CD14-positive monocyte (primary cell): Measurements from ENCODE around the gene GASK1A. TPM values are rescaled to one million over a fixed set of nuclear protein-coding genes. Genes with fewer than 3 reads are reported as not detected.

ENCODE experiments used
- DNase-seq, 3 donors: peaks; one replicate each; pipeline ENCODE4 v3.0.0-alpha.2; 2011 to 2022
- H2AFZ ChIP-seq: 2 replicates; pipeline ENCODE4 v1.6.0; 2012; ENCODE audit warnings: mild to moderate bottlenecking, low read depth, low read length, inconsistent platforms; ENCODE audit not compliant: insufficient read depth, poor library complexity, severe bottlenecking
- H3K27ac ChIP-seq, 2 donors: 1 replicate in 1 of 2; 2 replicates in 1 of 2; pipeline ENCODE4 v1.5.1; 2012 to 2013; ENCODE audit warnings: low read length in 2 of 2, control low read depth in 1 of 2, inconsistent platforms in 1 of 2, low read depth in 1 of 2, mild to moderate bottlenecking in 1 of 2
- H3K27me3 ChIP-seq, 2 donors: one replicate each; pipeline versions ENCODE4 v1.6.0 to v1.6.1; 2011 to 2013; ENCODE audit warnings: low read length in 2 of 2; ENCODE audit not compliant: control insufficient read depth in 2 of 2, insufficient read depth in 2 of 2
- H3K36me3 ChIP-seq, 2 donors: replicated peaks in 1 of 2; 1 replicate in 1 of 2; 2 replicates in 1 of 2; pipeline versions ENCODE4 v1.5.1 to v1.6.1; 2012 to 2013; ENCODE audit warnings: low read length in 2 of 2, control low read depth in 1 of 2, inconsistent platforms in 1 of 2, mild to moderate bottlenecking in 1 of 2; ENCODE audit not compliant: insufficient read depth in 2 of 2, control insufficient read depth in 1 of 2
- H3K4me1 ChIP-seq, 2 donors: 1 replicate in 1 of 2; 2 replicates in 1 of 2; pipeline versions ENCODE4 v1.5.1 to v1.6.1; 2012 to 2013; ENCODE audit warnings: low read length in 2 of 2, control low read depth in 1 of 2, inconsistent platforms in 1 of 2, mild to moderate bottlenecking in 1 of 2, moderate library complexity in 1 of 2; ENCODE audit not compliant: insufficient read depth in 2 of 2, control insufficient read depth in 1 of 2
- H3K4me2 ChIP-seq: replicated peaks from 2 replicates; pipeline ENCODE3; 2012; ENCODE audit warnings: low read length, moderate library complexity, mild to moderate bottlenecking; ENCODE audit not compliant: poor library complexity, severe bottlenecking; ENCODE audit errors: extremely low read depth
- H3K4me3 ChIP-seq, 3 experiments: fragments of 200-600 bp in 1 of 3; sonication (generic) in 1 of 3; replicated peaks in 1 of 3; 1 replicate in 2 of 3; 2 replicates in 1 of 3; pipeline ENCODE4 v1.5.1; 2011 to 2013; ENCODE audit warnings: low read length in 3 of 3, mild to moderate bottlenecking in 3 of 3, control low read depth in 2 of 3, low read depth in 2 of 3, inconsistent platforms in 1 of 3, moderate library complexity in 1 of 3
- H3K79me2 ChIP-seq: 2 replicates; pipeline ENCODE4 v1.6.0; 2012; ENCODE audit warnings: mild to moderate bottlenecking, control low read depth, inconsistent platforms, low read length, moderate library complexity; ENCODE audit not compliant: insufficient read depth
- H3K9ac ChIP-seq: 2 replicates; pipeline ENCODE4 v1.6.0; 2017; ENCODE audit warnings: low read length, mild to moderate bottlenecking; ENCODE audit not compliant: insufficient read depth, poor library complexity, severe bottlenecking
- H3K9me3 ChIP-seq, 2 donors: replicated peaks in 1 of 2; 1 replicate in 1 of 2; 2 replicates in 1 of 2; pipeline versions ENCODE4 v1.5.1 to v1.6.1; 2012 to 2013; ENCODE audit warnings: low read length in 2 of 2, control low read depth in 1 of 2; ENCODE audit not compliant: control insufficient read depth in 1 of 2, insufficient read depth in 1 of 2
- H4K20me1 ChIP-seq: 2 replicates; pipeline ENCODE4 v1.6.0; 2012; ENCODE audit warnings: mild to moderate bottlenecking, low read length, control low read depth, moderate library complexity; ENCODE audit not compliant: insufficient read depth
- H3K27ac Mint-ChIP-seq, 7 donors: one replicate each; pipeline ENCODE4 v1.8.0; 2020; ENCODE audit warnings: mild to moderate bottlenecking in 7 of 7, mixed read lengths in 7 of 7, moderate library complexity in 6 of 7, inconsistent platforms in 2 of 7
- H3K27me3 Mint-ChIP-seq, 3 donors: one replicate each; pipeline ENCODE4 v1.8.0; 2021 to 2022; ENCODE audit warnings: low read depth in 3 of 3, mild to moderate bottlenecking in 3 of 3, mixed read lengths in 3 of 3, moderate library complexity in 3 of 3, inconsistent platforms in 1 of 3
- H3K36me3 Mint-ChIP-seq, 2 donors: one replicate each; pipeline ENCODE4 v1.8.0; 2020; ENCODE audit warnings: mixed read lengths in 2 of 2, inconsistent platforms in 1 of 2, mild to moderate bottlenecking in 1 of 2
- H3K4me1 Mint-ChIP-seq: one replicate; pipeline ENCODE4 v1.8.0; 2020; ENCODE audit warnings: mild to moderate bottlenecking, mixed read lengths
- H3K4me3 Mint-ChIP-seq, 2 donors: one replicate each; pipeline ENCODE4 v1.8.0; 2020; ENCODE audit warnings: mild to moderate bottlenecking in 2 of 2, mixed read lengths in 2 of 2, moderate library complexity in 1 of 2
- H3K9me3 Mint-ChIP-seq, 7 donors: one replicate each; pipeline ENCODE4 v1.8.0; 2020 to 2022; ENCODE audit warnings: mixed read lengths in 7 of 7, mild to moderate bottlenecking in 6 of 7, moderate library complexity in 6 of 7, inconsistent platforms in 2 of 7
- CTCF ChIP-seq: fragments of 200-600 bp; IDR thresholded peaks from one replicate; pipeline ENCODE4 v1.8.0; 2022; ENCODE audit warnings: antibody characterized with exemption, mild to moderate bottlenecking
- WGBS: methylation state at CpG from one replicate; pipeline ENCODE4 v1.1.5; 2013; ENCODE audit warnings: missing lambda C conversion rate; ENCODE audit not compliant: insufficient coverage; 5-methylcytosine and 5-hydroxymethylcytosine counted together
- intact Hi-C, 2 donors: fragments of 100-400 bp; cut with micrococcal nuclease; formaldehyde crosslinking; loops; one replicate each; pipeline versions ENCODE4 v1.15.0 to v1.15.1; 2023
- polyA plus RNA-seq, 3 donors: library from polyadenylated mRNA; depleted of rRNA in 1 of 3; unstranded in 2 of 3; stranded (reverse) in 1 of 3; fragments of 300-500 nt in 2 of 3; fragments of >200 nt in 1 of 3; fragmentation: Illumina TruSeq in 2 of 3; gene quantifications; 1 replicate in 2 of 3; 2 replicates in 1 of 3; pipeline ENCODE4 v1.2.3, GENCODE V29; 2012 to 2021

The GASK1A gene
- polyA plus RNA-seq, 3 donors = 0.13 TPM; not detected in 2

- H3K9me3 ChIP-seq = no peaks in the 10 kb centered on the region
- TF ChIP-seq CTCF = no peak
- H3K27me3 ChIP-seq = no peaks in the 10 kb centered on the region
- DNase-seq = no peak
- H4K20me1 ChIP-seq = no peaks in the 10 kb centered on the region
- no peak overlapping the region for H3K4me3 Mint-ChIP-seq
- no peaks in the 10 kb centered on the region for H3K36me3 Mint-ChIP-seq
- H3K4me3 ChIP-seq = no peak overlapping the region
- no peaks in the 10 kb centered on the region for H3K9me3 Mint-ChIP-seq
- peak overlapping the region in 1 of 7 donors; percentile 40 for H3K27ac Mint-ChIP-seq
- H3K4me2 ChIP-seq = no peak overlapping the region
- H3K9ac ChIP-seq = no peak overlapping the region
- 96% methylated on average over 7 of the region's 8 CpGs for WGBS
- intact Hi-C loops = no loop called here
- H3K36me3 ChIP-seq = no peaks in the 10 kb centered on the region
- peaks cover 3% of the 10 kb centered on the region for H3K4me1 Mint-ChIP-seq
- H3K27me3 Mint-ChIP-seq = peaks cover 0 to 4% (median 3%) of the 10 kb centered on the region in 3 donors
- no peak overlapping the region for H3K27ac ChIP-seq
- H2AFZ ChIP-seq = no peak overlapping the region
- no peaks in the 10 kb centered on the region for H3K4me1 ChIP-seq
- no peaks in the 10 kb centered on the region for H3K79me2 ChIP-seq
Observed at GRCh38 chr3:43001094-43001553, 22.0 kb downstream of the GASK1A start.

GRCh38 chr3:43001556-43002121 is 22.5 kb downstream of the GASK1A start:
- no peak overlapping the region for H2AFZ ChIP-seq
- H3K79me2 ChIP-seq = no peaks in the 10 kb centered on the region
- H3K4me3 ChIP-seq = no peak overlapping the region
- H3K27me3 ChIP-seq = no peaks in the 10 kb centered on the region
- intact Hi-C loops = no loop called here
- Mint-ChIP-seq H3K27me3 (peaks cover 0 to 4% (median 3%) of the 10 kb centered on the region in 3 donors), H3K4me3 (no peak overlapping the region), H3K36me3 (no peaks in the 10 kb centered on the region), H3K27ac (peak overlapping the region in 1 of 7 donors; percentile 40), H3K4me1 (peaks cover 3% of the 10 kb centered on the region), H3K9me3 (no peaks in the 10 kb centered on the region)
- no peak overlapping the region for H3K27ac ChIP-seq
- DNase-seq = no peak
- H3K4me1 ChIP-seq = no peaks in the 10 kb centered on the region
- H3K9me3 ChIP-seq = no peaks in the 10 kb centered on the region
- no peak for TF ChIP-seq CTCF
- no peak overlapping the region for H3K4me2 ChIP-seq
- no peaks in the 10 kb centered on the region for H3K36me3 ChIP-seq
- H3K9ac ChIP-seq = no peak overlapping the region
- H4K20me1 ChIP-seq = no peaks in the 10 kb centered on the region
- WGBS = 93% methylated on average over 3 of the region's 5 CpGs
